Sigmoid colon (tissue), 4 donors: ENCODE data around the gene SLC5A2.

ENCODE experiments used
- EP300 ChIP-seq, 4 donors: sonication (generic); formaldehyde crosslinking; IDR thresholded peaks; one replicate each; pipeline ENCODE4 v1.6.1; 2017; ENCODE audit warnings: antibody characterized with exemption in 4 of 4
- POLR2A ChIP-seq, 2 donors: fragments of 450-650 bp; IDR thresholded peaks; one replicate each; pipeline ENCODE4 v1.6.1; 2016; ENCODE audit warnings: antibody characterized with exemption in 2 of 2, mild to moderate bottlenecking in 2 of 2, moderate library complexity in 2 of 2
- TF ChIP-seq, protein P1 (sequence below), 4 experiments: fragments of 450-650 bp in 3 of 4; fragments of 200-600 bp in 1 of 4; IDR thresholded peaks; one replicate each; pipeline ENCODE4 v1.5.1; 2016 to 2019; ENCODE audit warnings: antibody characterized with exemption in 4 of 4, mild to moderate bottlenecking in 3 of 4, moderate library complexity in 2 of 4

GRCh38 chr16:31529937-31530312 is 47.0 kb downstream of the SLC5A2 start:
- TF ChIP-seq, protein P1, sequence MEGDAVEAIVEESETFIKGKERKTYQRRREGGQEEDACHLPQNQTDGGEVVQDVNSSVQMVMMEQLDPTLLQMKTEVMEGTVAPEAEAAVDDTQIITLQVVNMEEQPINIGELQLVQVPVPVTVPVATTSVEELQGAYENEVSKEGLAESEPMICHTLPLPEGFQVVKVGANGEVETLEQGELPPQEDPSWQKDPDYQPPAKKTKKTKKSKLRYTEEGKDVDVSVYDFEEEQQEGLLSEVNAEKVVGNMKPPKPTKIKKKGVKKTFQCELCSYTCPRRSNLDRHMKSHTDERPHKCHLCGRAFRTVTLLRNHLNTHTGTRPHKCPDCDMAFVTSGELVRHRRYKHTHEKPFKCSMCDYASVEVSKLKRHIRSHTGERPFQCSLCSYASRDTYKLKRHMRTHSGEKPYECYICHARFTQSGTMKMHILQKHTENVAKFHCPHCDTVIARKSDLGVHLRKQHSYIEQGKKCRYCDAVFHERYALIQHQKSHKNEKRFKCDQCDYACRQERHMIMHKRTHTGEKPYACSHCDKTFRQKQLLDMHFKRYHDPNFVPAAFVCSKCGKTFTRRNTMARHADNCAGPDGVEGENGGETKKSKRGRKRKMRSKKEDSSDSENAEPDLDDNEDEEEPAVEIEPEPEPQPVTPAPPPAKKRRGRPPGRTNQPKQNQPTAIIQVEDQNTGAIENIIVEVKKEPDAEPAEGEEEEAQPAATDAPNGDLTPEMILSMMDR (IDR thresholded peaks at IDR 0.05): no peak
- TF ChIP-seq POLR2A (IDR thresholded peaks at IDR 0.05) (no peak), EP300 (IDR thresholded peaks at IDR 0.05) (no peak)
